GM12878 (cell line): ENCODE results near the gene INTS13. TPM values are rescaled to one million over a fixed set of nuclear protein-coding genes. Genes with fewer than 3 reads are reported as not detected.
A peak's percentile ranks its signal among the peaks of the same experiment; 100 is the strongest.

Source experiments
- CEBPB ChIP-seq, 2 experiments: fragments of 150-350 bp in 1 of 2; IDR thresholded peaks; 2 replicates each; pipeline ENCODE4 v1.6.1; 2012 to 2014; ENCODE audit warnings: low read depth in 2 of 2, low read length in 2 of 2, borderline replicate concordance in 1 of 2, inconsistent platforms in 1 of 2
- EGR1 ChIP-seq, 2 experiments: IDR thresholded peaks; 1 replicate in 1 of 2; 2 replicates in 1 of 2; pipeline ENCODE4 v1.6.1; 2011 to 2012; ENCODE audit warnings: low read depth in 2 of 2, low read length in 2 of 2, borderline replicate concordance in 1 of 2, mild to moderate bottlenecking in 1 of 2, moderate library complexity in 1 of 2
- MLLT1 ChIP-seq: fragments of 450-650 bp; IDR thresholded peaks from 2 replicates; pipeline ENCODE4 v1.6.1; 2016; ENCODE audit warnings: mild to moderate bottlenecking
- NRF1 ChIP-seq: conservative IDR thresholded peaks from 2 replicates; pipeline ENCODE4 v1.6.1; 2011; ENCODE audit warnings: mild to moderate bottlenecking, low read depth, low read length, improper control_type of control experiment
- PML ChIP-seq: IDR thresholded peaks from 2 replicates; pipeline ENCODE4 v1.6.1; 2012; ENCODE audit warnings: low read length, inconsistent platforms
- RB1 ChIP-seq: fragments of 450-650 bp; formaldehyde crosslinking; IDR thresholded peaks from 2 replicates; pipeline ENCODE4 v1.6.1; 2017; ENCODE audit warnings: mild to moderate bottlenecking, borderline replicate concordance
- SREBF1 ChIP-seq: IDR thresholded peaks from 2 replicates; pipeline ENCODE4 v1.6.1; 2012; ENCODE audit warnings: mild to moderate bottlenecking, low read length
- SRF ChIP-seq, 2 experiments: IDR thresholded peaks; 2 replicates each; pipeline ENCODE4 v1.6.1; 2011; ENCODE audit warnings: low read depth in 2 of 2, low read length in 2 of 2, mild to moderate bottlenecking in 1 of 2, moderate library complexity in 1 of 2
- TBL1XR1 ChIP-seq: IDR thresholded peaks from 2 replicates; pipeline ENCODE4 v1.6.1; 2012; ENCODE audit warnings: low read depth, low read length, improper control_type of control experiment
- TCF12 ChIP-seq: IDR thresholded peaks from 2 replicates; pipeline ENCODE4 v1.6.1; 2011; ENCODE audit warnings: low read depth, mild to moderate bottlenecking, low read length
- USF2 ChIP-seq: IDR thresholded peaks from 2 replicates; pipeline ENCODE4 v1.6.1; 2011; ENCODE audit warnings: low read depth, low read length, improper control_type of control experiment, borderline replicate concordance
- WRNIP1 ChIP-seq: IDR thresholded peaks from 2 replicates; pipeline ENCODE4 v1.6.1; 2011; ENCODE audit warnings: low read depth, low read length, improper control_type of control experiment, borderline replicate concordance
- ZBTB11 ChIP-seq: fragments of 450-650 bp; formaldehyde crosslinking; IDR thresholded peaks from 2 replicates; pipeline ENCODE4 v1.5.0; 2022; ENCODE audit warnings: mild to moderate bottlenecking, missing genetic modification characterization
- polyA plus RNA-seq, 11 experiments: library from polyadenylated mRNA; depleted of rRNA in 4 of 11; unstranded in 6 of 11; stranded (reverse) in 5 of 11; fragments of >200 nt; fragmentation: Nextera tagmentation in 4 of 11; fragmentation: Illumina TruSeq in 1 of 11; extraction: Ambion mirVana in 4 of 11; extraction: Trizol in 1 of 11; gene quantifications; 1 replicate in 1 of 11; 2 replicates in 10 of 11; pipeline versions ENCODE4 v1.2.1 to v1.2.3, GENCODE V29; 2011 to 2016; ENCODE audit warnings: inconsistent platforms in 2 of 11, missing spikeins in 2 of 11, low read depth in 1 of 11
- total RNA-seq, 4 experiments: library from RNA; depleted of rRNA in 3 of 4; stranded (reverse); fragments of >200 nt in 3 of 4; fragmentation: Illumina TruSeq in 1 of 4; extraction: Trizol in 1 of 4; gene quantifications; 2 replicates each; pipeline versions ENCODE4 v1.2.1 to v1.2.3, GENCODE V29; 2013 to 2021

The INTS13 gene
- total and polyA plus RNA-seq, 10 of the 15 experiments (the other 5 are each of a cell fraction or from before 2014, with no cell fraction given), result 33.4 to 72.0 (median 59.9) TPM

- TF ChIP-seq TBL1XR1 (no peak; the same call in 1 of the 2 replicates), PML (peak; percentile 82; the same call in 1 of the 2 replicates), SREBF1 (no peak), TCF12 (peak; percentile 36; the same call in 1 of the 2 replicates), WRNIP1 (no peak; the same call in 1 of the 2 replicates), CEBPB (IDR thresholded peaks at IDR 0.05; ENCODE audit: borderline replicate concordance in 1 of 2, low read depth in 2 of 2, low read length in 2 of 2) (no peak), EGR1 (IDR thresholded peaks at IDR 0.05; ENCODE audit: borderline replicate concordance in 1 of 2, low read depth in 2 of 2, low read length in 2 of 2) (peak in 1 of 2 experiments; percentile 3; a peak in 1 of 3 replicates), NRF1 (peak; percentile 96), RB1 (peak; percentile 56; the same call in 1 of the 2 replicates), USF2 (no peak), MLLT1 (no peak), ZBTB11 (no peak), SRF (IDR thresholded peaks at IDR 0.05; ENCODE audit: low read depth in 2 of 2, low read length in 2 of 2) (0 out of 4 replicates have a peak, but pooled peaks of 1 of the 2 experiments have one; percentile 1)
Observed at GRCh38 chr12:26937863-26938700, at the start of gene INTS13, which contains the start of gene FGFR1OP2 (continued).
